ENCODE measurements around the gene VAV2. TPM values are rescaled to one million over a fixed set of nuclear protein-coding genes. Genes with fewer than 3 reads are reported as not detected.
A peak's percentile ranks its signal among the peaks of the same experiment; 100 is the strongest.

The VAV2 gene
- polyA plus RNA-seq, 5 donors = 30.1 to 40.7 (median 34.2) TPM

DNA sequence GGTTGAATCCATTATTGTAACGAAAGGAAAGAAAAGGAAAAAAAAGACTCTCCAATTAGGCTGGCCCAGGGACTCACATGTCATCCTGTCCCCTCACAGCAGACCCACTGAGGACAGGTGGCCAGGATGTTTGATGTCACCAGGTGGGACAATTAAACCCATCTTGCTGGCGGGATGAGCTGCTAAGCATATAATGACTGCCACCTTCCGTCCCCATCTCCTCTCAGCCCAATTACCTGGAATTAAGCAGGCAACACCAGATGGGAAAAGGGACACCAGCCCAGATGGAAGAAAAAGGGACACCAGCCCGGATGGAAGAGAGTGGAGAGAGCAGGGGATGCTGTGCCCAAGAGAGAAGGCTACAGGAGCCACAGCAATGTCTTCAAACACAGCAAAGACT, 137.4 kb downstream of the VAV2 start:
- no peak for DNase-seq

DNA sequence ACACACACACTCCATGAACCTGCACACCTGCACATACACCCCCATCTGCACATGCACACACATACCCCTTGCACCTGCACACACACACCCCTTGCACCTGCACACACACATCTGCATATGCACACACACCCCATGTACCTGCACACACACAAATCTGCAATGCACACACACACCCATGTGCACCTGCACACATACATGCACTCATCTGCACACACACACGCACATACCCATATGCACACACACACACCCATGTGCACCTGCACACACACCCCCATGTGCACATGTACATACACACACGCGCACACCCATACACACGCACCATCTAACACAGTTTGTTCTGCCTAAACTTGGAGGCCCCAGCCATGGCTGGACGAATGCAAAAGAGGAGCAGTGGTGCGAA, 138.1 kb downstream of the VAV2 start:
- DNase-seq = no peak

DNA sequence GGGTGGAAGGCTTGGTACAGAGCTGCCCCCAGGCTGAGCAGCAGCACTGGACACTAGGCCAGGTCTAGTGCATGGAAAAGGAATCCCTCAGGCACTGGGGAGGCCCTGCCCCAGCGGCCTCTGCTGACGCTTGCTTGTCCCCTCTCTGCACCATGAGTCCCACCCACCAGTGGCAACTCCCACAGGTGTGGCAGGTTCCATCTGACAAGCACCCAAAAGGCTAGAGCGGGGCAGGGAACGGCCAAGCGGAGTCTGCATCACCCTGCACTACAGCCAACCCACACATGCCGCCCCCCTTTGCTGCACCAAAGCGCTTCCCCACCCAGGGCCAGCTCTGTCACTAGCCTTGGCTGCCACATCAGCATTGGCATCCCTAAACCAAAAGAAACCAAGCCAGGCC, 138.8 kb downstream of the VAV2 start:
- no peak for DNase-seq

DNA sequence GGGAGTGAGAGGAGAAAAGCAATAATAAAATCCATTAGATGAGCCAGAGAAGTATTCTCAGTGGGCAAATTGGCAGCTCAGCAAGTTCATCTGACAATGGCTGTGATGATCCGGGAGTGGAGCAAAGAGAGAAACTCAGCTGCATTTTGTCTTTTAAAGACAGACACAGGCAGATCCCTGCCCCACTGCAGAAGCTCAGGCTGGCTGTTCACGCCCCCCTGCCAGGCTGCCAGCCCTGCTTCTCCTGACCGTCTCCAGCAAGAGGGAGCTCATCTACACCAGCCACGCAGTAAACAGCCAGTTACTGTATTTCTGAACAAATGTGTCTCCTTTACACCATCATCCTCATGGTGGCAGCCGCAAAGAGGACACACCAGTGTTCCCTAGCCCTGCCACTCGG, 139.7 kb downstream of the VAV2 start:
- no peak for DNase-seq

DNA sequence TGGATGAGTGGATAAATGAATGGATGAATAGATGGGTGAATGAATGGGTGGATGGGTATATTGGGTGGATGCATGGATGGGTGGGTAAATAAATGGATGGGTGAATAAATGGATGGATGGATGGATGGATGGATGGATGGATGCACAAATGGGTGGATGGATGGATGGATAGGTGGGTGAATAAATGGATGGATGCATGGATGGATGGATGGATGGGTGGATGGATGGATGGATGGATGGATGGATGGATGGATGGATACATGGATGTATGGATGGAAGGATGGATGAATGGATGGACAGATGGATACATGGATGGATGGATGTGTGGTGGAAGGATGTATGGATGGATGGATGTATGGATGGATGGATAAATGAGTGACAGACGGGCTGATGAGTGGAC, 140.4 kb downstream of the VAV2 start:
- DNase-seq = no peak

DNA sequence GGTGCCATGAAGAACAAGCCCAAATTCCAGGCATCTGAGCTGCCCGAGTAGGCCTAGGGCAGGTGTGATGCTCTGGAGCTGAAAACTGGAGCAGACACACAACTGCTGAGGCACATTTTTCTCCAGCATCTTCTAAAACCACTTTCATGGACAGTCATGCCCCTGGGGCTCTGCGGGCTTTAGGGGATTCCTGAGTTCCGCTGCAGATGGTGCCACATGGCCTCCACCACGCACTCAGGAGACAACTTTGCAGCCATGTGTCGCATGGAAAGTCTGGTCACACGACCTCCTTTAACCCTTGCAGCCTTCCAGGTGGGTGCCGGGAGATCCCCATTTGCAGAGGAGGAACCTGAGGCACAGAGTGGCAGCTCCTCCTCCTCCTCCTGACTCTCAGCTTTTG, 141.2 kb downstream of the VAV2 start:
- no peak for DNase-seq

DNA sequence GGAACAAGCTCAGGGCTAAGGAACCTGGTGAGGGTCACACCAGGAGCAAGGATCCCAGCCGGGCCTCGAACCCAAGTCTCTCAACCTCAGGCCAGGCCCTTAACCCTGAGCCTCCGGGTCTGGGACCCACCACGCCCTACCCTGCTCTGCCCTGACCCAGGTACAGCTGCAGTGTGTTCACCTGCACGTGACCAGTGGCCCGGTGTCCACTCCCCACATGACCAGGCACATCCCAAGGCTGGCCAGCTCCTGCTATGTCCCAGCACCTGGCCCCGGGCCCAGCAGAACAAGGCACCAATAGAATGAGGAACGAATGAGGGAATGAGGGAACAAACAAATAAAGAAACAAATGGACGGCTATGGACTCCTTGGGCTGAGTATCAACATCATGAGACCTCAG, 142.0 kb downstream of the VAV2 start:
- DNase-seq = no peak

DNA sequence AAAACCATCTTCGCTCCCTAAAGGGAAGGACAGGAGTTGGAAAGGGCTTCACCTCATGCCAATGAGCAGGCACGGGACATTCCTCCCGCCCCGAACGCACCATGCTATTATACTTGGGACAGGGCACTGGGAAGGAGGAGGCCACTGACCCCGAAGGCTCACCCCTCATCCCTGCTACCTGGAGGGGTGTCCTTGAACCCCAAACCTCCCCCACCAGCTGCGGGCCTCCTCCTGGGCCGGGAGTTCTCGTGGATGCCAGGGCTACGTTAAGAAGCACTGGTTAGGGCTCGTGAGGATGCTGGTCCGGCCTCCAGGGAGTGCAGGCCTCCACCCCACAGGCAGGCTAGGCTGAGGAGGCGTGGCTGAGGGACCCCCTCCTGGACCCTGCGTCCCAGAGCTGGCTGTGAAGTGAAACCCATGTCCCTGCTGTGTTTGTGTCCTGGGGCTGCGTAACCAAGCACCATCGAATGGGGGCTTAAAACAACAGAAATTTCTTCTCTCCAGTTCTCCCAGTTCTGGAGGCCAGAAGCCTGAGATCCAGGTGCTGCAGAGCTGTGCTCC, 142.9 kb downstream of the VAV2 start:
- no peak for DNase-seq

DNA sequence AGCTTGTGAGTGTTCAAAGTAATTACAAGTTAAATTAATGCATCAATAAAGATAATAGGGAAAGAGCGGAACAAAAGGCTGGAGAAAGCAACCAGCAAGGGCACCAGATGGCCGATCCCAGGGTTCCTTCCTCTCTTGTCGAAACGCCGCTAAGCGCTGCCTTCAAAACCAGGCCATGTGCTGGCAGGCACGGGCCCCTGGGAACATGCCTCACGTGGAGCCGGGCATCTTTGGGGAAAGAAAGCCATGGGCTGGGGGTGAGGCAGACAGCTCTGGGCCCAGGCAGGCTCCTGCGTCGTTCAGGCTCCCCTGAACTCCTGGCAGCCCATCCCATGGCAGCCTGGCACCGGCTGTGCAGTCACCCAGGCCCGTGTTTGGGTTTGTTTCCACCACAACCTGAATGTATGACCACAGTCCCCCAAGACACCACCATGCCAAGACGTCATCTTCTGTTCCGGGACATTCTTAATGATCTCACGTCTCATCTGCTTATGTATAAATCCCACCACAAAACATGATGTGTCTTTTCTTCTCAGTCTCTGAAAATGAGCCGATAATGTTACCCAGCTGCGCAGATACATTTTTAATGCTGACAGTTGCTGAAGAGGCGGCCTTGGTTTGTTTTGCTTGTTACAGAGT, 143.5 kb downstream of the VAV2 start:
- no peak for DNase-seq

DNA sequence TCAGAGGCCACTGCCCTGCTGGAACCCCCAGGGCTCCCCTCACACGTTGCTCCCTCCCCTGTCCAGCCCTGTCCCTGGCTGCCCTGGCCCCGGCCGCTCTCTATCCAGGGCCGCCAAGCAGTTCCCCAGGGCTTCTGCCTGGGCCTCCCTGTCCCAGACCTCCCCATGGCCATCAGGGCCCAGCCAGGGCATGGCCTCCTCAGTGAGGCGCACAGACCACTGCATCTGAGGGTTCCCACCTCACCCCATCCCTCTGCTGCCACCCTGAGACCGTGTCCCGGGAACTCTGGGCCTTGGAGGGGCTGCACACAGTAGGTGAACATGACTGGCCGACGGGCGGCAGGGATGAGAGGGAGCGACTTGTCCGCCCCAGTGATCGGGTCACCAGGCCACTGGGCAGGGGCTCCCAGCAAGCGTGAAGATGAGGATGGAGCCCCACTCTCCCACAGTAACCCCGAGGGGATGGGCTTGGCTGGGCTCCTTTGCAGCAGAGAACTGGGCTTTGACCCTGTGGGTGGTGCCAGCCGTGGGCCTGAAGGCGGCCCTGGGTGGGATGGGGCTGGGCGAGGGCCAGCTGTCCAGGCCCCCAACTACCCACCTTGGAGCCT, 145.5 kb downstream of the VAV2 start:
- DNase-seq = no peak

DNA sequence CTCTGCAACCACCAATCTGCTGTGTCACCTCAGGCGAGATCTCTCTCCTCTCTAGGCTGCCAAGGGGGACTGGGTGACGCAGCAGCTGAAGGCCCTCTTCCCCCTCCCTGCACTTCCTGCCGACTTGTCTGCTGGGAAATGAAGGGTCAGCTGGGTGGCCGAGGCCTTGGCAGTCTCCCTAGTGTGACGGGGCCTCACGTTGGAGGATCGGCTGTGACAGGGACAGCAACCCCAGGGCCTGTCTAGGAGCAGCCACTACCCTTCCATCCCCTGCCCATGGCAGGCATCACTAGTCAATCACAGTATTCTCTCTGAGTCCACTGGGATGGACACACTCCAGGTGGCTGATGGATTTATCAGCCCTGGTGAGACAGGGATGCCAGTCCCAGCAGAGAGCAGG, 146.7 kb downstream of the VAV2 start:
- peak; percentile 74 to 81 for DNase-seq

DNA sequence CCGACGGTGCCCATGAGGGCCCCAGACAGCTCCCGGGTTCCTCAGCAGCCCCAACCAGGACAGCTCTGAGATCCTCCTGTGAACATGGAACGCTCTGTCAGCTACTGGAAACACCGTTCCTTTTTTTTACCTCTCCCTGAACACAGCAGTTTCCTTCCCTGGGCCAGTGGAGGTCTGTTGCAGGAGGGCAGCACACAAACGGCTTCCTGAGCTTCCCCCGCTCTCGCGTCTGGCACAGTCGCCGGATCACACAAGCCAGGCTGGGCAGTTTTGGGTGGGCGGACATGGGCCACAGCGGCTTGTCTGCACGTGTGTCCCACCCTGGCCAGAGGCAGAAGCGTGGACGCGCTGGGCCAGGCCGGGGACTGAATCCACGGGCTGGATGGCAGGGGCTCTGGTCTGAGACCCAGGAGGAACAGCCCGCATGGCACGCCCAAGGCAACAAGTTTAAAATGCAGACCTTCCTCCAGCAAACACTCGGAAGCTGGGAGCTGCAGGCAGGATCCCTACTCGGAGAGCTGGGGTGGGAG, 147.2 kb downstream of the VAV2 start:
- no peak for DNase-seq

DNA sequence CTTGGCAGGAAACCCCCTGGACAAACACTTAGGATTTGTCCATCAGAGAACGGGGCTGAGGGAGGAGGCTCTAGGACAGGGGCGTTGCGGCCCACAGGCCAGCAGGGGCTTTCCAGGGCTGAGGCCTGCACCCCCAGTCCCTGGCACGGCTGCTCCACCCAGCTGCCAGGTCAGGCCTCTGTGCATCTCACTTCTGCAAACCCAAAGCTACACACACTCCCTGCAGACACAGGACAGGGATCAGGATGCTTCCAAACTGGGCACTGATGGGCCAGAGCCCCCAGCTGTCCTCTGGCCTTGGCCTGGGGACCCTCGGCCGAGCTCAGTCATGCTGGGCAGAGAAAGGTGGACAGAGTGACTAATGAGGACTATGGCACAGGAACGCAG, 147.7 kb downstream of the VAV2 start:
- no peak for DNase-seq

DNA sequence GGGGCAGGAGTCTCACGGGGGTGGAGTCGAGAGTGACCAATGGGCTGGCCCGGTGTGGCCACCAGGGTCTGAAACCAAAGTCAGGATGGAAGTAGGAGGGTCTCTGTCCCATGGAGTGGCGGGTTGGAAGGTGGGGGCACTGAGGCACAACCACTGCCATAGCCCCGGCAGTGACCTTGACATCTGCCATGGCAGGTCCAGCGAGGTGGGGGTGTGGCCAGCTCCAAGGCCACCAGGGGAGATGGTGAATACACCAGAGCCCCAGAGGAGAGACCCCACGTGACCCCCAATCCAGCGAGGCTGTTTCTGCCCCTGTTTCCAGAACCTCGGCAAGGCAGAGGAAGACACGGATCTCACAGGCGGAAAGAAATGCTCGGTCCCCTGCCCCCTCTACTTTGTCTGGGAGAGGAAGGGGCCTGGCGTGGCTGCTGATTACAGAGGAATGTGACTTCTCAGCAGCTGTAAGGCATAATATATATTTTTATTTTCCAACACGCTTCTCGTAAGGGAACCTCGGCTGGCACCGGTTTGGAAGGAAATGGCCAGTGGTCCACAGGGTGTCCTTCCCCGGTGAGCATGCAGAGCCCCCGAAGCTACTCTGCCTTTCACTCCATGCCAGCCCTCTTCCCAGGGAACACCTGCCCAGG, 148.2 kb downstream of the VAV2 start:
- no peak for DNase-seq

DNA sequence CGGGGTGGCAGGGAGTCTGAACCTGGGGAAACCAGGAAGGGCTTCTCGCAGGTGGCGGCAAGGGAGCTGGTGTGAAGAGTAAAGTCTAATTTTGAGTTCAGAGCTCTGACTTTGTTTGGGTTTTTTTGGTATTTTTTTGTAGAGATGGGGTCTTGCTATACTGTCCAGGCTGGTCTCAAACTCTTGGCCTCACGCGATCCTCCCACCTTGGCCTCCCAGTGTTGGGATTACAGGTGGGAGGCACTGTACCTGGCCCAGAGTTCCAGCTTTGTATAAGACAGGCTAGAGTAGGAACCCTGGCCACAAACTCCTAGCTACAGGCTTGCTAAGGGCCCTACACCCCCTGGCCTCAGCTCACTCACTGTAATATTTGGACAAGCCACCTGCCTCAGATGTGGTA, 148.9 kb downstream of the VAV2 start:
- DNase-seq = no peak

DNA sequence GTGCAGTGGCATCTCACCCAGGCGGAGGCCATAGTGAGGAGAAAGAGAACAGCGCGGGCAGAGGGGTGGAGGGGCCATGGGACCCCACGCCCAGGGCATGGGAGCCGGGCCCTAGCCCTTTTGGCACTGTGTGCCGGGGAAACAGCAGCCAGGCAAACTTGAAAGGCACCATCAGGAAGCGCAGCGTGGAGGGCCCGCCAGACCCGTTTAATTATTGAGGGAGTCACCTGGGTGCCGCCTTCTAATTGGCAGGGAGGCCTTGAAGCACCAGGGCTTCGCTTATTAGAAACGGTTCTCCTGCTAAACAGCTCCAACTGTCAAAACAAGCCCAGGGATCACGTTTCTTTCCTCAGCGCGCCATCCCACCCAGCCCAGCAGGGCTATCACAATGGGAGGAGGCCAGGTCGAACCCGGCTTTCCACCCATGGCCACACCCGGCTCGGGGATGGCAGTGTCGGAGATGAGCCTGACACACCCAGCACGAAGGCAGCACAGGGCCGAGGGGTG, 149.3 kb downstream of the VAV2 start:
- no peak for DNase-seq

DNA sequence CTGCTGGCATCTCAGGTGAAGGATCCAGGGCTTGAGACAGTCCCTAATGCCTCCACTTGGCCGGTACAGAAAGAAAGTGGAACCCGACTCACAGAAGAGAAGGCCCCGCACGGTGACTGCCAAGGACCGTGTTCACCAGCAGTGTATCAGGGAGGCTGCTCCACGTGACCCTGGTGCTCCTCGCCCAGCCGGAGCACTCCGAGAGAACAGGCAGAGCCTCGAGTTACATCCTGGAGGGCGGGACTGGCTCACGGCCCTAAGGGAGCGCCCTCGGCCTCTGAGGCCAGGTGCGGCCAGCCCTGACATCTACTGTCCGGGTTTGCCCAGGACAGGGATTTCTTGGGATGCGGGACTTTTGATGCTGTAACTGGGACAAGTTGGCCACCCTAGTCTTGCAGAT, 149.9 kb downstream of the VAV2 start:
- DNase-seq = no peak

DNA sequence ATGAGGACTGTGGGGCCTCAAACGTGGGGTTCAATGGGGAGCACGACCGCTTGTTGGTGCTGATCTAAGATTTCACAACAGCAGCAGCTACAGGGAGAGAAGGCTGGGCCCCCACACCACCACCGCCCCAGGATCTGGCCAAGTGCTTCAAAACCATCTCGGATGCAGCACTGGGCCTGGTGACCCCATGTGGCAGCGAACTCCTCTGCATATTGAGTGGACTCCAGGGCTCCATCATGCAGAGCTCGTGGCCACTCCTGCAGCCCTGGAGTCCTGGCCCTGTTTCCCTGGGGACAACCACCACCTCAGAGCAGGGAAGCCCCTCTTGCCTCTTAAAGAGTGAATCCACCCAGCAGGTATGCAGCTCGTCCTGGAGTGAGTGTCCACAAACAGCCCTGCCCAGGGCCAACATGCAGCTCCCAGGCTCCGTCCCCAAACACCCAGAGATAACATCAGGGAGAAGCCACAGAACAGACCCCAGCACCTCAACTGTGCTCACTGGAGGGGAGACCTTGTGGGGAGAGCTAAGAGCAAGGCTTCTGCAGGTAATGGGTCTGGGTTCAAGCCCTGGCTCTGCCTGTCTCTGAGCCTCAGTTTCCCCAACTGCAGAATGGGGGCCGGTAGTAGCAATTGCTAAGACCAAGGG, 150.8 kb downstream of the VAV2 start:
- DNase-seq = no peak

DNA sequence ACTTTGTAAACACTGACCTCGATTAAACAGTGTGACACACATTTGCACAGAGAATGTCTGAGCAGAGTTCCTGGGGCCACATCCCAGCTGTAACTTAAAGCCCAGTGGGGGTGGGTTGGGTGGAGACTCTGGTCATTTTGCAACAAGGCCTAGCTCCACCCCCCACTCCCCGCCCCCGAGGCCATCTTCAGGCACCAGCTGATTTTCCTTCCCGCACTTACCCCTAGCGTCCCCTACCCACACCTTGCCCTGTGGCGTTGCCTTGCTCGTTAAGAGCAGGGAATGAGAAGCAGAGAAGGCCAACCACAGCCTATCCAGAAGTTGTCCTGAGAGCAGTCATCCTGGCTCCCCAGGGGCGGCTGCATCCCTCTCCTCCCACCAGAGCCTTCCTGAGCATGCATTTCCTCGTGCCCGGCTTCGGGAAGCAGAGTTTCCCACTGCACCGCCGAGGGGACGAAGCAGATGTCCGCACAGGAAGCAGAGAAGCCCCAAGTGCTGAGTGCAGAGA, 152.2 kb downstream of the VAV2 start:
- DNase-seq = no peak

DNA sequence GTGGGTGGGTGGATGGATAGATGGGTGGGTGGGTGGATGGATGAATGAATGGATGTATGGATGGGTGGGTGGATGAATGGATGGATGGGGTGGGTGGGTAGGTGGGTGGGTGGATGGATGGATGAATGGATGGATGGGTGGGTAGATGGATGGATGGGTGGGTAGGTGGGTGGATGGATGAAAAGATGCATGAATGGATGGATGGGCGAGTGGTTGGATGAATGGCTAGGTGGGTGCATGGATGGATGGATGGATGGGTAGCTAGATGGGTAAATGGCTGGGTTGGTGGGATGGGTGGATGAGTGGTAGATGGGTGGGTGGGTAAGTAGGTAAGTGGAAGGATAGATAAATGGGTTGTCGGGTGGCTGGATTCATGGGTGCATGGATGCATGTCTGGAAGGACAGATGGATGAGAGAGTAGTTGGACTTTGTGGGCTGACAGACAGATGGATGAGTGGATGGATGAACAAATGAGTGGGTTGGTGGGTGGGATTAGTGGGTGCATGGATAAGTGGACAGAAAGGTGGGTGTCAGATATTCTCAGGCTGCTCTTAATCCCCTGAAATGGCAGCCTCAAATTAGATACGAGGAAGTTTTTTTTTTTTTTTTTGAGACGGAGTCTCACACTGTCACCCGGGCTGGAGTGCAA, 153.1 kb downstream of the VAV2 start:
- DNase-seq = no peak

Measured in right lung (tissue), 5 donors.